ENCODE measurements around the gene ASPRV1. TPM values are rescaled to one million over a fixed set of nuclear protein-coding genes. Genes with fewer than 3 reads are reported as not detected.

The ASPRV1 gene
- polyA plus RNA-seq, 1 of the 3 experiments (the other 2 are of a cell fraction): 0.20 TPM

DNA sequence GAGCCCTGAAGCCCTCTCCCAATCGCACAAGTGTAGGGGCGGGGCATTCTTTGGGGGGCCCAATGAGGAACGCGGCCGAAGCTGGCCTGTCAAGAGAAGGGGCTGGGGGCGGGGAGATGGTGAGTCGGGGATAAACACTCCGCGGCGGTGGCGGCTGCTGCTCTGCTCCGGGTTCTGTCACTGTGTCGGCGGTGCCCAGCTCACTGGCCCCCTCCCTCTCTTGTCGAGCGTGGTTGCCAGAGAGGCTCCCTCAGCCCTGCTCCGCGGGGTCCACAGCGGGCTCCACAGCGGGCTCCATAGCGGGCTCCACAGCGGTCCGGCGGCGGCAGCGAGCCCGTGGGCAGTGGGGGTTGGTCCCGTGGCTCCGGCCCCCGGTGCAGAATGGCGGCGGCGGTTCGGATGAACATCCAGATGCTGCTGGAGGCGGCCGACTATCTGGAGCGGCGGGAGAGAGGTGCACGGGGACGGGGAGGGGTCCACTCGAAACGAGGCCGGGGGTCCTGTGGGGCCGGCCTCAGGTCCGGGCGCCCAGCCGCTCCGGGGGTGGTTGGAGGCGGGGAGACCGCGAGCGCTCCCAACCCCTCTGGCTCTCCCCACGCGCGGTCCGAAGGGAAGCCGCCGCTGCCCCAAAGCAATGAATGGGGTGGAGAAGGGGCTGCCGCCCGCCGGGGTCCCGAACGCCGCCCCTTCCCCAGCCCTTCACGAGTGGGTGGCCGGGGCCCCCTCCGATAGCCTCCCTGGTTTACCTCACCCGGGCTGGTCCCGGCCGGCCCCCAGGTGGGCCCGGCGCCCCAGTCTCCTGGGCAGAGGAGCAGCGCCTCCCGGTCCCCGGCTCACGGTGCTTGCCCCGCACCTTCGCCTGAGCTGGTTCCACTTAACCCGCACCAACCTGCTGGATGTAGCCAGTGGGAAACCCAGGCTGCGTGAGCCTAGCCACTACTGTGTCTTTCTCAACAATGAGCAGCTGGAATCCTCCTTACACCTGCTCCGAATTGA is 46.2 kb downstream of the ASPRV1 start, which contains the start of gene MXD1 (continued):
- TF ChIP-seq, protein P1, sequence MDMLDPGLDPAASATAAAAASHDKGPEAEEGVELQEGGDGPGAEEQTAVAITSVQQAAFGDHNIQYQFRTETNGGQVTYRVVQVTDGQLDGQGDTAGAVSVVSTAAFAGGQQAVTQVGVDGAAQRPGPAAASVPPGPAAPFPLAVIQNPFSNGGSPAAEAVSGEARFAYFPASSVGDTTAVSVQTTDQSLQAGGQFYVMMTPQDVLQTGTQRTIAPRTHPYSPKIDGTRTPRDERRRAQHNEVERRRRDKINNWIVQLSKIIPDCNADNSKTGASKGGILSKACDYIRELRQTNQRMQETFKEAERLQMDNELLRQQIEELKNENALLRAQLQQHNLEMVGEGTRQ (IDR thresholded peaks at IDR 0.05; ENCODE audit: borderline replicate concordance, low read depth, low read length): no peak
- no peak for TF ChIP-seq RXRA (IDR thresholded peaks at IDR 0.05; ENCODE audit: borderline replicate concordance, low read depth)
- peak; percentile 86 for TF ChIP-seq MXI1 (IDR thresholded peaks at IDR 0.05; ENCODE audit: low read depth, low read length)
- TF ChIP-seq NRF1 (IDR thresholded peaks at IDR 0.05; ENCODE audit: low read depth, low read length): no peak
- TF ChIP-seq, protein P2, sequence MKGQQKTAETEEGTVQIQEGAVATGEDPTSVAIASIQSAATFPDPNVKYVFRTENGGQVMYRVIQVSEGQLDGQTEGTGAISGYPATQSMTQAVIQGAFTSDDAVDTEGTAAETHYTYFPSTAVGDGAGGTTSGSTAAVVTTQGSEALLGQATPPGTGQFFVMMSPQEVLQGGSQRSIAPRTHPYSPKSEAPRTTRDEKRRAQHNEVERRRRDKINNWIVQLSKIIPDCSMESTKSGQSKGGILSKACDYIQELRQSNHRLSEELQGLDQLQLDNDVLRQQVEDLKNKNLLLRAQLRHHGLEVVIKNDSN (IDR thresholded peaks at IDR 0.05; ENCODE audit: borderline replicate concordance, low read depth): no peak
- no peak for TF ChIP-seq GABPA (IDR thresholded peaks at IDR 0.05; ENCODE audit: low read depth)
- TF ChIP-seq EZH2phosphoT487 (IDR thresholded peaks at IDR 0.05; ENCODE audit: borderline replicate concordance, low read depth): no peak
- no peak for TF ChIP-seq POLR2AphosphoS5 (IDR thresholded peaks at IDR 0.05; ENCODE audit: low read depth, low read length)
- peak; percentile 80 for TF ChIP-seq TAF1 (IDR thresholded peaks at IDR 0.05; ENCODE audit: borderline replicate concordance, low read depth, low read length)
- TF ChIP-seq, protein P3, sequence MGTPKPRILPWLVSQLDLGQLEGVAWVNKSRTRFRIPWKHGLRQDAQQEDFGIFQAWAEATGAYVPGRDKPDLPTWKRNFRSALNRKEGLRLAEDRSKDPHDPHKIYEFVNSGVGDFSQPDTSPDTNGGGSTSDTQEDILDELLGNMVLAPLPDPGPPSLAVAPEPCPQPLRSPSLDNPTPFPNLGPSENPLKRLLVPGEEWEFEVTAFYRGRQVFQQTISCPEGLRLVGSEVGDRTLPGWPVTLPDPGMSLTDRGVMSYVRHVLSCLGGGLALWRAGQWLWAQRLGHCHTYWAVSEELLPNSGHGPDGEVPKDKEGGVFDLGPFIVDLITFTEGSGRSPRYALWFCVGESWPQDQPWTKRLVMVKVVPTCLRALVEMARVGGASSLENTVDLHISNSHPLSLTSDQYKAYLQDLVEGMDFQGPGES (IDR thresholded peaks at IDR 0.05; ENCODE audit: low read depth, low read length): no peak
- TF ChIP-seq NFIC (IDR thresholded peaks at IDR 0.05; ENCODE audit: borderline replicate concordance): no peak

DNA sequence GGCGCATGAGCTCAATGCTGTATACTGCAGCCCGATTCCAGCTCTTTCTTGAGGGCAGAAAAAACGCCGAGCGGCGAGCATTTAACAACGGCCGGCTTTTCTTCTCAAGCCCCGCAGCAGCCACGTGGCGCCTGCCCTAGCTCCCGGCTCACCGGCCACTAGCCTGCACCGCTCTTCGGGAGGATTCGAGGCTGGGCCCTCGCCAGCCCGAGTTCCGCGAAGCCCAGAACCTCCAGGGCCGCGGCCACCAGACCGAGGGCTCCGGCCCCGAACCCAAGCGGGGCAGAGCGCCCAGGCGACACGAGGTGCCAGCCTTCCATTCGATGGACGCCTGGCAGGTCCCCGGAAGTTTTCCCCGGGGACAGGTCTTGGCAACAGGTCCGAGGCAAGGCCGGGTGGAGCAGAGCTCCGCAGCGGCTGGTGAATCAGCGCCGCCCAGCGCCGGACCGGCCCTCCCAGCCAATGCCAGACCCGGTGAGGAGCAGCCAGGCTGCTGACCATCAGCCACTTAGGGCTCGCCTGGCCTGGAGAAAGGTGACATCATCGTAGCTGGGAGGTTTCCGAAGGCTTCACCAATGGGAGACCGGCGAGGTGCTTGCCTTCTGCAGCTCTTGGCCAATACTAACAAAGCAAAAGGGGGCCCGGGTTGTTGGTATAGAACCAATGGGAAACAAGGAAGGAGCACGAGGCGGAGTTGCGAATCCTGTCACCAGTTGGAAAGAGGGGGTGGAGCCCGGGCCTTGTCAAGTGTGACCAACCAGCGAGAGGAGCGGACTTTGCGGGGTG is 47.1 kb downstream of the ASPRV1 start:
- H3K4me2 ChIP-seq: peak overlapping the region; percentile 91
- peak; percentile 93 for DNase-seq
- H3K4me3 ChIP-seq (ENCODE audit: low read depth in 2 of 2, low read length in 1 of 2): peak overlapping the region; percentile 68 to 80
- H3F3A ChIP-seq (replicated peaks; ENCODE audit: insufficient read depth): peaks cover 39% of the 10 kb centered on the region
- peaks cover 2 to 7% of the 10 kb centered on the region in 2 experiments; a peak in 3 of 4 replicates for H3K4me1 ChIP-seq (ENCODE audit: control insufficient read depth in 1 of 2, insufficient read depth in 2 of 2, low read depth in 1 of 2, low read length in 1 of 2)
- H3K27ac ChIP-seq (ENCODE audit: low read depth in 2 of 2, low read length in 1 of 2): peak overlapping the region; percentile 88 to 93
- H3K36me3 ChIP-seq (replicated peaks in 1 of 2; ENCODE audit: control insufficient read depth in 1 of 2, insufficient read depth in 2 of 2, low read length in 1 of 2): peaks cover 18 to 32% of the 10 kb centered on the region in 2 experiments
- no peaks in the 10 kb centered on the region for H3K27me3 ChIP-seq (ENCODE audit: insufficient read depth)
- peaks cover 10% of the 10 kb centered on the region; the same call in 1 of the 2 replicates for H3K79me2 ChIP-seq (ENCODE audit: insufficient read depth)
- 0% methylated on average over 13 of the region's 56 CpGs for WGBS (ENCODE audit: low lambda C conversion rate)
- H4K20me1 ChIP-seq (ENCODE audit: insufficient read depth): no peaks in the 10 kb centered on the region
- CTCF ChIA-PET: interaction anchor here (0.6 to 7.2 kb wide), 13 partner anchors 20 to 387 kb away, joined by 3 to 74 read pairs (median 4); partner anchors contain the start of genes C2orf42, FAM136A and SNRPG
- H3K9me2 ChIP-seq: no peaks in the 10 kb centered on the region
- peak overlapping the region; percentile 61 for H2AFZ ChIP-seq (ENCODE audit: low read depth)
- H3K9me3 ChIP-seq: no peaks in the 10 kb centered on the region
- POLR2A ChIA-PET: interaction anchor here (0.7 to 2.7 kb wide), 18 partner anchors 20 to 388 kb away, joined by 3 to 38 read pairs (median 10); partner anchors contain the start of genes C2orf42, FAM136A, PCYOX1 and SNRNP27
- H3K9ac ChIP-seq: peak overlapping the region; percentile 84
- TF ChIP-seq FOXM1 (IDR thresholded peaks at IDR 0.05; ENCODE audit: low read depth) (no peak), ELF1 (IDR thresholded peaks at IDR 0.05) (no peak), EZH2phosphoT487 (IDR thresholded peaks at IDR 0.05; ENCODE audit: borderline replicate concordance, low read depth) (no peak), RCOR1 (IDR thresholded peaks at IDR 0.05; ENCODE audit: low read length) (0 out of 2 replicates have a peak, but pooled peaks have one; percentile 2), JUND (IDR thresholded peaks at IDR 0.05) (peak; percentile 4; the same call in 1 of the 2 replicates), SMC3 (IDR thresholded peaks at IDR 0.05; ENCODE audit: low read depth, low read length) (peak; percentile 9; the same call in 1 of the 2 replicates), FOXJ3 (CRISPR knock-in tag; IDR thresholded peaks at IDR 0.05) (no peak), RAD21 (IDR thresholded peaks at IDR 0.05; ENCODE audit: low read length) (peak; percentile 38; the same call in 1 of the 2 replicates), SIN3A (IDR thresholded peaks at IDR 0.05; ENCODE audit: borderline replicate concordance, low read depth, low read length) (0 out of 2 replicates have a peak, but pooled peaks have one; percentile 79), RXRA (IDR thresholded peaks at IDR 0.05; ENCODE audit: borderline replicate concordance, low read depth) (no peak), FOSL2 (IDR thresholded peaks at IDR 0.05; ENCODE audit: borderline replicate concordance, low read depth) (peak; percentile 30; the same call in 1 of the 2 replicates)
- TF ChIP-seq, protein P3 (IDR thresholded peaks at IDR 0.05; ENCODE audit: low read depth, low read length): peak; percentile 74
- TF ChIP-seq, protein P1 (IDR thresholded peaks at IDR 0.05; ENCODE audit: borderline replicate concordance, low read depth, low read length): no peak
- TF ChIP-seq, protein P4, sequence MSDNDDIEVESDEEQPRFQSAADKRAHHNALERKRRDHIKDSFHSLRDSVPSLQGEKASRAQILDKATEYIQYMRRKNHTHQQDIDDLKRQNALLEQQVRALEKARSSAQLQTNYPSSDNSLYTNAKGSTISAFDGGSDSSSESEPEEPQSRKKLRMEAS (IDR thresholded peaks at IDR 0.05; ENCODE audit: low read depth): peak; percentile 86
